Right lobe of liver (tissue), 6 donors: Measurements from ENCODE around the gene AP5M1. TPM values are rescaled to one million over a fixed set of nuclear protein-coding genes. Genes with fewer than 3 reads are reported as not detected.
A peak's percentile ranks its signal among the peaks of the same experiment; 100 is the strongest.
"Not testable (repeated sequence)": the region's sequence is repeated elsewhere in the genome, so short reads cannot be mapped to it uniquely, and the experiment has no call there.

ENCODE experiments used
- ATAC-seq, 4 donors: fragments of 200-7000 bp; cut with Tn5 transposase; one replicate each; pipeline ENCODE4 v1.9.1; 2020; ENCODE audit warnings: mild to moderate bottlenecking in 4 of 4, moderate library complexity in 4 of 4
- DNase-seq, 3 donors: peaks; one replicate each; pipeline ENCODE4 v3.0.0-alpha.2; 2020
- H3K27ac ChIP-seq, 3 donors: fragments of 200-600 bp; one replicate each; pipeline ENCODE4 v1.8.0; 2022
- H3K27me3 ChIP-seq, 2 donors: fragments of 200-600 bp; one replicate each; pipeline ENCODE4 v1.8.0; 2022
- H3K36me3 ChIP-seq, 4 donors: fragments of 200-600 bp; sonication (generic) in 1 of 4; one replicate each; pipeline versions ENCODE4 v1.5.1 to v1.8.0; 2017 to 2022; ENCODE audit warnings: control low read depth in 1 of 4
- H3K4me1 ChIP-seq, 4 donors: fragments of 200-600 bp; sonication (generic) in 1 of 4; one replicate each; pipeline versions ENCODE4 v1.5.1 to v1.8.0; 2017 to 2022; ENCODE audit warnings: control low read depth in 1 of 4
- H3K4me3 ChIP-seq, 3 donors: fragments of 200-600 bp; one replicate each; pipeline ENCODE4 v1.8.0; 2022
- H3K9me3 ChIP-seq, 4 donors: fragments of 200-600 bp; sonication (generic) in 1 of 4; one replicate each; pipeline versions ENCODE4 v1.5.1 to v1.8.0; 2017 to 2022; ENCODE audit warnings: control low read depth in 1 of 4
- POLR2A ChIP-seq: fragments of 450-650 bp; IDR thresholded peaks from one replicate; pipeline ENCODE4 v1.6.1; 2017; ENCODE audit warnings: antibody characterized with exemption, mild to moderate bottlenecking
- WGBS: methylation state at CpG from one replicate; pipeline ENCODE4 v1.1.6; 2018; ENCODE audit warnings: low coverage, low lambda C conversion rate; ENCODE audit not compliant: insufficient coverage; ENCODE audit errors: missing lambda C conversion rate; 5-methylcytosine and 5-hydroxymethylcytosine counted together
- intact Hi-C, 2 donors: fragments of 100-400 bp; cut with DNase I; formaldehyde crosslinking; loops; one replicate each; pipeline versions ENCODE4 v1.11.2 to v1.14.1; 2022
- total RNA-seq, 6 experiments: library from RNA; depleted of rRNA in 2 of 6; stranded (reverse); fragments of >200 nt in 2 of 6; fragmentation: NEBNext Ultra II Directional in 3 of 6; extraction: Animal tissue kit (Norgen Biotek cat#: 25700) in 3 of 6; gene quantifications; one replicate each; pipeline versions ENCODE4 v1.1.0 to v1.2.4, GENCODE V29; 2016 to 2023
- TF ChIP-seq, protein P1 (sequence below), 4 donors: fragments of 200-600 bp in 3 of 4; fragments of 450-650 bp in 1 of 4; IDR thresholded peaks; one replicate each; pipeline versions ENCODE4 v1.5.1 to v1.8.0; 2016 to 2022; ENCODE audit warnings: antibody characterized with exemption in 4 of 4, mild to moderate bottlenecking in 2 of 4
- donor health status: DM: no; HTN: yes; CAD: no.
- donor health status: DM: no; HTN: no; CAD: no.
- donor health status: DM: no; HTN: no; CAD: no.
- donor health status: DM: no; HTN: yes; CAD: no.
- donor health status: DM: no; HTN: yes; CAD: no.

Gene AP5M1
- total RNA-seq, 6 experiments from 2014 or later, result 18.1 to 25.1 (median 21.6) TPM

DNA sequence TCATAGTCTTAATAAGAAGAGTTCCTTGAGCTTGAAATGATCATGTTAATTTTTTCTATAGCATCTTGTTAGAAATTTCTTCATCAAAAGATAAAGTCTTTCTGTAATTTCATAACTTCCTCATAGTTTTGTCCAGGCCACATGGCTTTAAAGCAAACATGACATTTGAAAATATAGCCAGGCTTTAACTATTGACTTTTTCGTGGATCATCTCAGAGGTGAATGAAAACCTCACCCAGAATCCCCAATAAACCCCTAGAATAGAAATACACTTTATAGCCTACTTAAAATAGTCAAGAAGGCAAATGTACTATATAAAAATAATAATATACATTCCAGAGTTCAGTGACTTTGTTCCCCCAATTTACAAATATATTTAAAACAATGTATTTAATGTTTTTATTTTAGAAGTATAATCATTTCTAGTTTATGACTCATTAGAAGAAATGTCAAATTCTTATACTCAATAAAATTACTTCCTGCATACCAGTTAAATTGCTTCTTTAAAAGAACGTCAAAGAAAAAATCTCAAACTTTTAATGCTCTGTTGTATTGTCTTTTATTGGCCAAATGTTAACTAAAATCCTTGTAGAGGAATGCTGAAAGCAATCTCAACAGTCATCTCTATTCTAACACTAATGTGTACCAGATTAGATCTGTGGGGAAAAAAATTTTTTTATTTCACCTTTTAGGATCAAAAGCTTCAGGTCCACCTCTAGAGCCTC, 21.7 kb upstream of the AP5M1 start:
- intact Hi-C loops, result no loop called here
- ATAC-seq (no peak), DNase-seq (no peak)
- WGBS, result 65% methylated on average over 2 of the region's 2 CpGs
- Histone ChIP-seq H3K27me3 (no peaks in the 10 kb centered on the region), H3K4me3 (no peak overlapping the region), H3K27ac (no peak overlapping the region), H3K9me3 (no peaks in the 10 kb centered on the region), H3K36me3 (no peaks in the 10 kb centered on the region), H3K4me1 (no peaks in the 10 kb centered on the region)
- TF ChIP-seq, protein P1, sequence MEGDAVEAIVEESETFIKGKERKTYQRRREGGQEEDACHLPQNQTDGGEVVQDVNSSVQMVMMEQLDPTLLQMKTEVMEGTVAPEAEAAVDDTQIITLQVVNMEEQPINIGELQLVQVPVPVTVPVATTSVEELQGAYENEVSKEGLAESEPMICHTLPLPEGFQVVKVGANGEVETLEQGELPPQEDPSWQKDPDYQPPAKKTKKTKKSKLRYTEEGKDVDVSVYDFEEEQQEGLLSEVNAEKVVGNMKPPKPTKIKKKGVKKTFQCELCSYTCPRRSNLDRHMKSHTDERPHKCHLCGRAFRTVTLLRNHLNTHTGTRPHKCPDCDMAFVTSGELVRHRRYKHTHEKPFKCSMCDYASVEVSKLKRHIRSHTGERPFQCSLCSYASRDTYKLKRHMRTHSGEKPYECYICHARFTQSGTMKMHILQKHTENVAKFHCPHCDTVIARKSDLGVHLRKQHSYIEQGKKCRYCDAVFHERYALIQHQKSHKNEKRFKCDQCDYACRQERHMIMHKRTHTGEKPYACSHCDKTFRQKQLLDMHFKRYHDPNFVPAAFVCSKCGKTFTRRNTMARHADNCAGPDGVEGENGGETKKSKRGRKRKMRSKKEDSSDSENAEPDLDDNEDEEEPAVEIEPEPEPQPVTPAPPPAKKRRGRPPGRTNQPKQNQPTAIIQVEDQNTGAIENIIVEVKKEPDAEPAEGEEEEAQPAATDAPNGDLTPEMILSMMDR (IDR thresholded peaks at IDR 0.05), result no peak
- no peak for TF ChIP-seq POLR2A

DNA sequence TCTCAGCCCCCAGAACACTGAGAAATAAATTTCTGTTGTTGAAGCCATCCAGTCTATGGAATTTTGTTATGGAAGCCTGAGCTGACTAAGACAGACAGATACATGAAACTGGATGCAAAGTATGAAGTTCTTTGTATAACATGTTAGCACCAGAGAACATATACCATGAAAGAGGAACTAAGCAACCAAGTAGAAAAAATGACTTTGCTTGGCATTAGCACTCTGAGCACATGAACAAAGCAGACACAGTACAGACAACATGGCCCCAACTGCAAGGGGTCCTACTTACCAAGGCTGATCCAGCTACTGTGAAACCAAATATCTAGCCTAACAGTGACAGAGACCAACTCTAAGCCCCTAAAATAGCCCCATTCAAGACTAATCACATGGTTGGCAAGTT, 13.9 kb upstream of the AP5M1 start:
- H3K4me1 ChIP-seq, result no peaks in the 10 kb centered on the region
- intact Hi-C loops, result no loop called here
- H3K36me3 ChIP-seq, result no peaks in the 10 kb centered on the region
- no peak for ATAC-seq
- no peak for TF ChIP-seq POLR2A
- TF ChIP-seq, protein P1 (IDR thresholded peaks at IDR 0.05), result no peak
- no peaks in the 10 kb centered on the region for H3K27me3 ChIP-seq
- no peak overlapping the region for H3K27ac ChIP-seq
- H3K4me3 ChIP-seq, result no peak overlapping the region
- H3K9me3 ChIP-seq, result no peaks in the 10 kb centered on the region
- no peak for DNase-seq

DNA sequence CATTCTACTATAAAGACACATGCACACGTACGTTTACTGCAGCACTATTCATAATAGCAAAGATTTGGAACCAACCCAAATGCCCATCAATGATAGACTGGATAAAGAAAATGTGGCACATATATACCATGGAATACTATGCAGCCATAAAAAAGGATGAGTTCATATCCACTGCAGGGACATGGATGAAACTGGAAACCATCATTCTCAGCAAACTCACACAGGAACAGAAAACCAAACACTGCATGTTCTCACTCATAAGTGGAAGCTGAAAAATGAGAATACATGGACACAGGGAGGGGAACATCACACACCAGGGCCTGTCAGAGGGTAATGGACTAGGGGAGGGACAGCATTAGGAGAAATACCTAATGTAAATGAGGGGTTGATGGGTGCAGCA, 10.6 kb upstream of the AP5M1 start:
- H3K27ac ChIP-seq, H3K4me3 ChIP-seq, H3K36me3 ChIP-seq, DNase-seq, intact Hi-C loops, H3K27me3 ChIP-seq, H3K9me3 ChIP-seq, ATAC-seq: not testable (repeated sequence)
- peaks cover 0 to 16% (median 7%) of the 10 kb centered on the region in 4 donors for H3K4me1 ChIP-seq
- WGBS, result 78% methylated on average over 2 of the region's 2 CpGs

- DNase-seq, result no peak
- no peak for TF ChIP-seq POLR2A
- TF ChIP-seq, protein P1 (IDR thresholded peaks at IDR 0.05), result no peak
- Histone ChIP-seq H3K36me3 (no peaks in the 10 kb centered on the region), H3K27ac (no peak overlapping the region), H3K27me3 (no peaks in the 10 kb centered on the region), H3K9me3 (no peaks in the 10 kb centered on the region), H3K4me3 (no peak overlapping the region), H3K4me1 (peaks cover 0 to 16% (median 7%) of the 10 kb centered on the region in 4 donors)
- 82% methylated on average over 1 of the region's 1 CpG for WGBS
- ATAC-seq, result no peak
- intact Hi-C loops, result no loop called here
These were observed 9.1 kb upstream of the AP5M1 start for GRCh38 chr14:57259672-57260071.

DNA sequence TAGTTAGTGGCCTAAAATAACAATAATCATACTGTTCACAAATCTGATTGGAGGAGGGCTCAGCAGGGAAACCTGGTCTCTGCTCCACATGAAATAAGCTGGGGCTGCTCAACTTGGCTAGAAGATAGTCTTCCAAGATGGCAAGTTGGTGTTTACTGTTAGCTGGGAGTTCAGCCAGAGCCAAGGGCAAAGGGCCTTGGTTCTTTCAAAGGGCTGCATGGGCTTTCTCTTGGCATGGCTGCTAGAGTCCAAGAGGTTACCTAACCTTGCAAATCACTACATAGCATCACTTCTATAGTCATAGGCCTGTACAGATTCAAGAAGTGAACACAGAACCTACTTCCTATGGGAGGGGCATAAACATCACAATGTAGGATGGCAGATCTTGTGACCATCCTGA, 7.2 kb upstream of the AP5M1 start:
- Histone ChIP-seq H3K4me3 (no peak overlapping the region), H3K36me3 (no peaks in the 10 kb centered on the region), H3K9me3 (no peaks in the 10 kb centered on the region), H3K27me3 (no peaks in the 10 kb centered on the region), H3K27ac (no peak overlapping the region), H3K4me1 (peaks cover 0 to 16% (median 7%) of the 10 kb centered on the region in 4 donors)
- peak; percentile 93 to 99 (median 96) for ATAC-seq
- peak; percentile 30 to 81 (median 69) for DNase-seq
- intact Hi-C loops, result no loop called here
- TF ChIP-seq, protein P1 (IDR thresholded peaks at IDR 0.05), result no peak
- TF ChIP-seq POLR2A, result no peak
